Measurements from ENCODE around the gene CDH4.

DNA sequence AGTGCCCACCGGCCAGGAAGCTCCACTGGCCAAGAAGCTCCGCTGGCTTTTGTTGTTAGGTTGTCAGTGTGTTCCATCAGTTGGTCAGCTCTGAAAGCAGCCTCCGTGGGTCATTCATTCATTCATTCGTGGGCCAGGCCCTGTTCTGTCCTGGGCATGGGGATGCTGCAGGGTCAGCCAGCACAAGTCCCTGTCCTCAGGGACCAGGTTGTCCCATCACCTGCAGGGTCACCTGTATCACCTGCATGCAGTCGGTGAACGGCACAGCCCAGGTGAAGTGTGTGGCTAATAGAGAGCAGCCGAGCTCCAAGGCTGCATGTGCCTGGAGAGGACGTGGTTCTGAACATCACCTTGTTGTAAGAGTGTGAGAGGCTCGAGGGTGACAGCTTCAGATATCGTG lies 403.5 kb downstream of the CDH4 start:
- TF ChIP-seq, protein P1, sequence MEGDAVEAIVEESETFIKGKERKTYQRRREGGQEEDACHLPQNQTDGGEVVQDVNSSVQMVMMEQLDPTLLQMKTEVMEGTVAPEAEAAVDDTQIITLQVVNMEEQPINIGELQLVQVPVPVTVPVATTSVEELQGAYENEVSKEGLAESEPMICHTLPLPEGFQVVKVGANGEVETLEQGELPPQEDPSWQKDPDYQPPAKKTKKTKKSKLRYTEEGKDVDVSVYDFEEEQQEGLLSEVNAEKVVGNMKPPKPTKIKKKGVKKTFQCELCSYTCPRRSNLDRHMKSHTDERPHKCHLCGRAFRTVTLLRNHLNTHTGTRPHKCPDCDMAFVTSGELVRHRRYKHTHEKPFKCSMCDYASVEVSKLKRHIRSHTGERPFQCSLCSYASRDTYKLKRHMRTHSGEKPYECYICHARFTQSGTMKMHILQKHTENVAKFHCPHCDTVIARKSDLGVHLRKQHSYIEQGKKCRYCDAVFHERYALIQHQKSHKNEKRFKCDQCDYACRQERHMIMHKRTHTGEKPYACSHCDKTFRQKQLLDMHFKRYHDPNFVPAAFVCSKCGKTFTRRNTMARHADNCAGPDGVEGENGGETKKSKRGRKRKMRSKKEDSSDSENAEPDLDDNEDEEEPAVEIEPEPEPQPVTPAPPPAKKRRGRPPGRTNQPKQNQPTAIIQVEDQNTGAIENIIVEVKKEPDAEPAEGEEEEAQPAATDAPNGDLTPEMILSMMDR (optimal IDR thresholded peaks at IDR 0.05 in 1 of 3, IDR thresholded peaks at IDR 0.05 in 1 of 3, conservative IDR thresholded peaks at IDR 0.05 in 1 of 3; ENCODE audit: extremely low read depth in 1 of 3, insufficient read depth in 2 of 3, low read length in 3 of 3): no peak
- TF ChIP-seq EZH2 (IDR thresholded peaks at IDR 0.05; ENCODE audit: low read length): no peak

All from keratinocyte (primary cell).